Endothelial cell of umbilical vein (primary cell): ENCODE results near the gene MEGF11.

ENCODE experiments used
- EZH2 ChIP-seq: IDR thresholded peaks from 2 replicates; pipeline ENCODE4 v1.6.1; 2012; ENCODE audit warnings: borderline replicate concordance, low read depth, mild to moderate bottlenecking, moderate library complexity, low read length, inconsistent platforms; ENCODE audit not compliant: severe bottlenecking
- TF ChIP-seq, protein P1 (sequence below), 2 donors: IDR thresholded peaks; 1 replicate in 1 of 2; 2 replicates in 1 of 2; pipeline ENCODE4 v1.5.1; 2011; ENCODE audit warnings: low read length in 2 of 2, mild to moderate bottlenecking in 2 of 2, moderate library complexity in 2 of 2, control low read depth in 1 of 2, inconsistent platforms in 1 of 2, low read depth in 1 of 2; ENCODE audit not compliant: insufficient read depth in 1 of 2; ENCODE audit errors: extremely low read depth in 1 of 2

DNA sequence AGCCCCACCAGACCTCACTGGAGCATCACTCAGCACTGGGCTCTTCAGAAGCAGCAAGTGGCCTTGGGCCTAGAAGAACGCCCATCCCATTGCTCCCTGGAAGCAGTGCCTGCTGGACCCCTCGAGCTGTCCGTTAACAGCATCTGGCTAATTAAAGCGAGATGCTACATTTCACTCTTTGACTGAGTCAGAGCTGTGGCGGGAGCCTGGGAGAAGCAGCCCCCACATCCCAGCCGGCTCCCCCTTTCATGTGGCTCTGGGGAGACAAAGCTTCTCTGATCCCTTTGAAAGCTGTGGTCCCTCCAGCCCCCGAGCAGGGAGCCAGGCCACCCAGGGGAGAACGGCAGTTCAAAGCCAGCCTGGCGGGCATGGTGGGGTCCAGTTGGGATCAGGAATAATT lies 103.7 kb downstream of the MEGF11 start:
- TF ChIP-seq, protein P1, sequence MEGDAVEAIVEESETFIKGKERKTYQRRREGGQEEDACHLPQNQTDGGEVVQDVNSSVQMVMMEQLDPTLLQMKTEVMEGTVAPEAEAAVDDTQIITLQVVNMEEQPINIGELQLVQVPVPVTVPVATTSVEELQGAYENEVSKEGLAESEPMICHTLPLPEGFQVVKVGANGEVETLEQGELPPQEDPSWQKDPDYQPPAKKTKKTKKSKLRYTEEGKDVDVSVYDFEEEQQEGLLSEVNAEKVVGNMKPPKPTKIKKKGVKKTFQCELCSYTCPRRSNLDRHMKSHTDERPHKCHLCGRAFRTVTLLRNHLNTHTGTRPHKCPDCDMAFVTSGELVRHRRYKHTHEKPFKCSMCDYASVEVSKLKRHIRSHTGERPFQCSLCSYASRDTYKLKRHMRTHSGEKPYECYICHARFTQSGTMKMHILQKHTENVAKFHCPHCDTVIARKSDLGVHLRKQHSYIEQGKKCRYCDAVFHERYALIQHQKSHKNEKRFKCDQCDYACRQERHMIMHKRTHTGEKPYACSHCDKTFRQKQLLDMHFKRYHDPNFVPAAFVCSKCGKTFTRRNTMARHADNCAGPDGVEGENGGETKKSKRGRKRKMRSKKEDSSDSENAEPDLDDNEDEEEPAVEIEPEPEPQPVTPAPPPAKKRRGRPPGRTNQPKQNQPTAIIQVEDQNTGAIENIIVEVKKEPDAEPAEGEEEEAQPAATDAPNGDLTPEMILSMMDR (IDR thresholded peaks at IDR 0.05; ENCODE audit: extremely low read depth in 1 of 2, insufficient read depth in 1 of 2, low read depth in 1 of 2, low read length in 2 of 2) = no peak
- no peak for TF ChIP-seq EZH2
